GM21526 (cell line): ENCODE results near the gene SOX10.

ENCODE experiments used
- ATAC-seq: cut with Tn5 transposase; IDR thresholded peaks from one replicate; pipeline ENCODE4 v1.9.1; 2021; ENCODE audit warnings: moderate library complexity; ENCODE audit not compliant: unreplicated experiment, low FRiP score

SOX10 gene

DNA sequence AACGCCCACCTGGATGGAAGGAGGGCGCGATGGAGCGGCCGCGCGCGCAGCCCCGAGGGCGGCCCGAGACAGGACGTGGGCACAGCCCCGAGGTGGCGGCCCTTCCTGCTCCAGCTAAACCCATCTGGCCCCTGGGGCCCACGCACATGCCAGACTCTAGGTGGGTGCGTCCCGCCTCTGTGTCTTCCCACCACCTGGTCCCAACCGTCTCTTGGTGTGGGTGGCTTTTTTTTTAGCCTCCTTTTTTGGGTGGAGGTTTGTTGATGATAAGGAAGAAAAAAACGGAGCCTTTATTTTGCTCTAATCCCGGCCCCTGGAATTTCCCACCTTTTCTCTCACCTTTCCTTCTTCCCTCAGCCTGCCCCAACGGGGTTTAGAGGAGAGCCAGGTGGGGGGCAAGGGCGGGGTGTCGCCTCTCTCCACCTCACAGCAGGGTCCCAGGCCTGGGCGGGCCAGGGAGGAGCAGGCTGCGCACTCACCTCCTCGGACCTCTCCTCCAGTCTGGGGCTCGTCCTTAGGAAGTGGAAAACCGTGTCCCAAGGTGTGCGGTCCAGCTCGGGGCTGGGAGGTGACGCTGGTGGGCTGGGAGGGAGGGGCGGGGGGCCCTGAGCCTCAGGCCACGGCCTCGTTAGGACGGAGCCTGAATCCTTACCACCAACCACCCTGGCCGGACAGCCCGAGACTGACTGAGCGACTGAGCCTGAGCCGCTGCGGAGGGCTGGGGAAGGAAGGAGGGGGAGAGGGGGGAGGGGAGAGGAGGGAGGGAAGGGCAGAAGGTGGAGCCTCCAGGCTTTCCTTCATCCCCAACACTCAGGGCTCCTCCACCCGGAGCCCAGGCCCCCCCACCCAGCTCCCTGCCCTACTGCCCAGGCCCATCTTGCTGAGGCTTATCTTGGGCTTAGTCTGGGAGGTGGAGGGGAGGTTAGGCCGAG lies at the start of gene SOX10:
TSS of gene SOX10 (minus strand) at position 696 of the 932 bp plus-strand sequence. CDS start 771 bp downstream, outside the sequence.
- no peak for ATAC-seq

DNA sequence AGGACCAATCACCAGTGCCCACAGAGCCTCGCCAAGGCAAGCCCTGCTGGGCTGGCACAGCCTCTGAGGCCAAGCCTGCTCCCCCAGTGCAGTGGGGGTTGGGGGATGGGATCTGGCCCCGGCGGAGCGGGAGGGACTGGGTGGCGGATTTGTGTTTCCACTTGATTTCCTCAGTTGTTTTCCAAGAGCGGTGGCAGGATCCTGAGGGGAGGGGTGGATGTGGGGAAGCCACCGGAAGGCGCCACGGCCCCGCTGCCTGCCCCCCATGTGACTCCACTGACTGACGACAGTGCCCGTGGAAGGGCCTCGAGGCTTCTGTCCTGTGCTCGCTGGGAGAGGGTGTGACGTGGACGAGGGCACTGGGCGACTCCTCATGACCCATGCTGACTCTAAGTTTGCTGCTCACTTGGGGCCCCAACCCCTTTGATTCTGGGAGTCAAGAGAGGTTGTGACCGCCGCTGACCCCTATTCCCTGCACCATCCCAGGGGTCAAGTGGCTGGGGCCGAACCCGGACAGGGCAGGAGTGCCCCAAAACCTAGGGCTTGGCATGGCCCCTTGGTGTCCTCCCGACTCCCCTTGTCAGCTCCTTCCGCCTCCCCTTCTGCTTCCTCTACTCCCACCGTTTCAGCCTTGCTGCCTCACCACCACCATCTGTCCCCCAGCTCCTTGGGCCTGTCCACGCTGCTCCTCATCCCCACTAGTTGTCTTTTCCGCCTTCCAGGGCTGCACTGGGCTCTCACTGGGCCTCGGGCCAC lies 49.3 kb upstream of the SOX10 start:
- no peak for ATAC-seq

DNA sequence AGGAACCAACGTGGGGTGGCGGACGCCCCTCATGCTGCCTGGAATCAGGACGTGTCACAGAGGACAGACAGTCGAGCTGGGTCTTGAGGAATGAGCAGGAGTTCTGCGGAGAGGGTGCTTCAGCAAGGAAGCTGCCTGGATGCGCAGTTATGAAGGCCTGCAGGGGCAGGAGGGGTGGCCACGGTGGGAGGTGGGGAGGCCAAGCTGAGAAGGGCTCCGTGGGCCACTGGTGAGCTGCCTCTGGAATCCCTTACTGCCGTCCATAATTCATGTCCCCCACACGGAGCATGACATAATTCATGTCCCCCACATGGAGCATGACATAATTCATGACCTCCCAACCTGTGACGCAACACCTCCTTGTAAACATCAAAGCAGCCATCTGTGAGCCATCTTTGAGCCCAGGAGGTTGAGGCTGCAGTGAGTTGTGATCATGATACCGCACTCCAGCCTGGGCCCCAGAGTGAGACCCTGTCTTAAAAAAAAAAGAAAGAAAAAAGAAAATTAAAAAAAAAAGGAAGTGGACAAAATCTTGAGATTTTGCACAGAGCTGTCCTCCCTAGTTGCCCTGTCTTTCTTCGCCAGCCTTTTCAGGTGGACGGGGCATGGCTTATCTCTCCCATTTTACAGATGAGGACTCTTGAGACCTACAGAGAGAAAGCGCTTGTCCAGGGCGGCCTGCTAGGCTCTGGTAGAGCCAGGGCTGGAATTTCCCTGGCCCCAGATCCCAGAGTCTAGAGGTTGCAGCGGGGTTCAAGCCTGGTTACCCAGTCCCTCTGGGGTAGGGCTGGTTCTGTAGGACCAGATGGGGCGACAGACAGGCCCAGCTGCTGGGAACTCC lies 48.5 kb upstream of the SOX10 start:
- no peak for ATAC-seq

DNA sequence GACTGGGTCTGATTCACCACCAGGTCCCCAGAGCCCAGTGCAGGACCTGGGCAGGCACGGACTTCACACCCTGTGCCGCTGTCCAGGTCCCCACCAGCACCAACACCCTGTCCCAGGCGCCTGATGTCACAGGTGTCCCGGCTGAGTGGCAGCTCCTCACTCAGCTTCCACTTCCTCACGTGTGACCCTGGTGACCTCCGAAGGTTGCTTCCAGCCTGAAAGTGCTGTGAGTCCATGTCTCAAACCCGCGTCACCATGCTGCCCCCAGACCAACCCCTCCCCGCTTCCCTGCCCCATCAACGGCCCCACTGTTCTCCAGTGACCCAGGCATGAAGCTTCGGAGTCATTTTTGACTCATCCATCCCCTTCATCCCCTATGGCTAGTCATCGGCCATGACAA lies 47.1 kb upstream of the SOX10 start:
- ATAC-seq = no peak

DNA sequence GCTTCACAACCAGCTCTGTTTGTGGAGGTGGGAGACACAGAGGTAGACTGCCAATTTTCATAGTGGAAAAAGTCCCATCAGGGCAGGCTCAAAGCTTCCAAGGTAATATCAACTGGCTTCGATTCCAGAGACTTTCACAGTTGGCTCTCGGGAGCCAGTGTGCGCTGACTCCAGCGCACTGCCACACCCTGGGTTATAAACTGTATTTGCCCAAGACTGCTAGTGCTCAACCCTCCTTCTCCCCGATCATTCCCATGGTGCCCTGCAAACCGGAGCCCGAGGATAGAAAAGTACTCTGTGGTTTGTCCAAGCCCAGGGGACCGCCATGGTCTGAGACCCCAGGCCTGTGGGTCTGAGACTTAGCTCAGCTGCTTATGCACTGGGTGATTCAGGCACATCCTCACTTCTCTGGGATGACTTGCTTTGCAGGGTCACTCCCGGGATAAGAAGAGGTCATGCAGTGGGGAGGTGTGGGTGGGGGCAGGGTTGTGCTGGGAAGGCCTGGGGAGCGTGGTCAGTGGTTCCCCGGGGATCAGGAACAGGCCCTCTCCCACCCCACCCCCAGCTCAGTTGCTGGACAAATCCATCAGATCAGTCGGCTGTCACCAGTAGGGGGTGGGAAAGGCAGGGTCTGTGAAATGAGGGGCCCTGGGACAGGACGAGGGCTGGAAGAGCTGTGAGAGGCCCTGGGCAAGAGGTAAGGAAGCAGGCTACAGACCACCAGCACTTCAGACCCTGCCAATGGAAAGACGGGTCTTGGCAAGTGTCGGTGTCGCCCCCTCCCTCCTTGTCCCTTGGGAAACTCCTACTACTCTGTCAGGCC lies 46.2 kb upstream of the SOX10 start:
- no peak for ATAC-seq

DNA sequence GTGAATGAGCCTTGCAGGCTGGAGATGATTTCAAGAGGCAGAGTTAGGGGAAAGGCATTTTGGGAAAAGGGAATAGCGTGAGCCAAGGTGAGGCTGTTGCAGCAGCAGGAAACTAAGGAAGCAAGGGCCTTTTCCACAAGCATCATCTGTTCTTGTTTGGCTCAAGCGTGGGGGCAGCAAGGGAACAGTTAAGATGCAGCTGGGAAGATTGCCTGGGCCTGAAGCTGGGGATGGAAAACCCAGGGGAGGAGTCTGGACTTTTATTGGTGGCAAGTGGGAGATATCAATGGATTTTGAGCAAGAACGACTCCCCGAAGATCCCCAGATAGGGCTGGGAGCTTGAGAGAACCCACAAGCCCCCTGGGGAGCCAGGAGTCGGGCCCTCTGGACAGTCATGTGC lies 45.5 kb upstream of the SOX10 start:
- ATAC-seq = no peak

DNA sequence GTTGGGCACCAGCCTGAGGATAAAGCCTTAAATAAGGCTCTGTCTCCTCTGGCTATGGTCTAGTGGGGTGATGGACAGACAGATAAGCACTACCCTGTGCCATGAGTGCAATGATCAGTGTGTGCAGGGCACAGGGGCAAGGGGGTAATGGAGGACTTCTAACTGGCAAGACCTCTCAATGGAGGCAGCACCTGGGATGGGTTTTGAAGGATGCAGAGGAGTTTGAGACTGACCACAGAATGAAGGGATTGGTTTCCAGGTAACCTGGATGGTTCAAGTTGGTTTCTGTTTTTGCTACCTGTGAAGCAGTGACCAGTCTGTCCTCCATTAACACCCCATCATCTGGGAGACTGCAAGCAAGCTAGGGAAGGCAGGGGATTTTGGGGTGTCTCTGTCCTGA lies 45.0 kb upstream of the SOX10 start:
- no peak for ATAC-seq

DNA sequence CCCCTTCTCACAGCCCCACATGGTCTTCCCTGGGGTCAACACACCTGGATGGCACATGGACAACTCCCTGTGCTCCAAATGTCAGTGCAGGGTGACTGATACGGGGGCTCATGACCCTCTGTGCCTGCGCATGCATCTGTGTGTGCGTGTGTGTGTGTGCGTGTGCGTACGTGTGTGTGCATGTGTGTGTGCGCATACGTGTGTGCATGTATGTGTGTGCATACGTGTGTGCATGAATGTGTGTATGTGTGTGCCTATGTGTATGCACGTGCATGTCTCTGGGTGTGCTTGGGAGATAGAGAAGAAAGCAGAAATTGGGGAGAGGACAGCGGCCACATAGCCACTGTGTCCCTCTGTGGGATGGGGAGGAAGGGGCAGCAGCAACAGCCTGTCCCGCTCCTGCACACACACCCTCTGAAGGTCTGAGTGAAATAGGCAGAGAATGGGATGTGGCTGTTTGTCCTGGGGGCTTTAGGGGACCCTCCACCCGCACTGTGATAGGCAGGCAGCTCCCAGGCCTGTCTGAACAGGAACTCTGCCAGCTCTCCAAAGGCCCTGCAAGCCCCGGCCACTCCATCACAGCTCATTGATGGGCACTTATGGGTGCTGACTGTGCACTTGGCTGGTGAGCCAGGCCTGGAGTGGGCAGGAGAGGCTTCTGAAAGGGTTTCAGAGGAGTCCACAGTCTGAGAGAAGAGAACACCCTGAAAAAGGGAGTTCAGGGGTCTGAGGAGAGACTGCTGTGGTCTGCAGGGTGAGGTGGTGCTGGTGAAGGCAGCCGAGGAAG lies 44.2 kb upstream of the SOX10 start:
- no peak for ATAC-seq

DNA sequence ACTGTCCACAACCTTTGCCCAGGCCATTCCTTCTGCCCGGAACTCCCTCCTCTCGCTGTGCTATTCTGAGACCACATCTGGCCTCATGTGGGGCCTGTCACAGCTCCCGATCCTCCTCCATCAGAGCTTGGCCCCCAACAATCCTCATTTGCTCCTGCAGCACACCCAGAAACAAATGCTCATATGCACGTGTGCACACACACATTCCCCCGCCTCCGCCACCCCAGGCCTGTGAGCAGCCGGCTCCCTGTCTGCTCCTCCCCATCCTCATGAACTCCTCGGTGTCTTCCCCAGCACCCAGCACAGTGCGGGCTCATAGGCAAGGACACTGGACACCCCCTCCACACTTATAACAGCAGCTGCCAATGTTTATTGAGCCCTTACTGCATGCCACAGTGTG lies 43.1 kb upstream of the SOX10 start:
- no peak for ATAC-seq

DNA sequence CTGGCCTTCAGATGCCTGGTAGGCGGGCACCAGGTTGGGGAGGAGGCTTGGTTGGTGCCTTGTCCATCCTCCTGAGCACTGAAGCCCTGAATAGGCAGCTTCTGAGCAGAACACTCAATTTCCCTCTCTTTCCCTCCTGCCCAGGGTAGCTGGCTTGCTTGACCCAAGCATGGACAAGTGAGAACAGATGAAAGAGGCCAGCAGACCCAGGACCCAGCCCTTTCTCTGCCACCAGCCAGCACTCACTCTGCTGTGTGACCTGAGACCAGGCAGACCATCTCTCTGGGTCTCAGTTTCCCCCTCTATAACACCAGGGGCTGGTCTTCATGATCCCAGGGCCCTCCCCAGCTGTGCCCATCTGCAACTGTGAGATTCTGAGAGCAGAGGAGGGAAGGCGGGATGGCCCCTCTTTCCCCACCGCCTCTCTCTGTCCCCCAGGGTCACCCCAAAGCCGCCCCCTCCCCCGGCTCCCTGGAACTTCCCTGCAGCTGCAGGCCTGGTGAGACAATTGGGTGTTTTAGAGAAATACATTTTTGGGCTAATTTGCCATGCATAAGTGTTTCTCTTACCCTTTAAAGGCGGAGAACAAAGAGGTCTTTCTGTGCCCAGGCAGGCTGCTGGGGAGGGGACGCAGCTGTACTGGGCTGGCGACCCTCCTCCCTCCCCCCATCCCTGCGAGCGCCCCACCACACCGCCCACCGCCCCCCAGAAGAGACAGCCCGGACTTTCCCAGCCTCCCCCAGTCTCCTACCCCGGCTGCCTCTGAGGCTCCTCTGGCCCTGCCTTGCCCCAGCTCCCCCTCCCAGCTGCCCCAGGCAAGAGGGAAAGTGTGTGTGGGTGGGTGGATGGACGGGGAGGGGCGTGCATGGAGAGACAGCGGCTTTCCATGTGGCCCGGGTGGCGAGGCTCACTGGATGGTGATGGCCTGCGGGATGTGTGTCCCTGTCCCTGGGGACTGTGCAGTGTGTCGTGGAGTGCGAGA lies 42.1 kb upstream of the SOX10 start:
- no peak for ATAC-seq

DNA sequence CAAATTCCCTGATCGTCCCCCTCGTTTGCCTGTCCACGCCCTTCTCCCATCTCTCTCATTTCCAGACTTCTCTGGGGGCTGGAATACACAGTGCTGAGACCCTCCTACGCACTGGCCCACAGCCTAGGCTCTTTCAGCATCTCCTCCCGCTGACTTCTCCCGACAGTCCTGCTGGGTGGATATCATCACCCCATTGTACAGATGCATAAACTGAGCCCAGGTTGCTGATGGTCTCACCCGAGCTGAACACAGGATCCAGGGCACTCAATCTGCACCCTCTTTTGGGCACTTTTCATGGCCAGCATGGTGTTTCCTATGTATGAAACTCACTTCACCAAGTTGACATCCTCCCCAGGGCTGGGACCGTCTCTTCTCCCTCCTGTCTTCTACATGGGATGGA lies 41.2 kb upstream of the SOX10 start:
- ATAC-seq = no peak

DNA sequence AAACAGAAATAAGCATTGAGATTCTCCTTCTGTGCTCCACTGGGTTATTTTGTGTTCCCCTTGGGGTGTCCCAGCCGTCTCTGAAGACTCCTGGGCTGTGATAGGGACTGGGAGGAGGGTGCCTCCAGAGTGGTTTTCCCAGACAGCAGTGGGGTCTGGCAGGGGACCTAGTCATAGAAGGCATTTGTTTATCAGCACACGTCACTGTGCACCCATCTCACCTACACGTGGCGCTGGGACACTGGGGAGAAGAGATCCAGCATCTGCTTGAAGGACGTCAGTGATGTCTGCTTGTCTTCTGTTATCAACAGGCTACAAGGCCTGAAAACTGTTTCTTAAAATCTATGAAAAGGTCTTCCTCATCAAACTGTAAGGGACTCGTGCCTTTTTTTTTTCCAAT lies 38.7 kb upstream of the SOX10 start:
- no peak for ATAC-seq

DNA sequence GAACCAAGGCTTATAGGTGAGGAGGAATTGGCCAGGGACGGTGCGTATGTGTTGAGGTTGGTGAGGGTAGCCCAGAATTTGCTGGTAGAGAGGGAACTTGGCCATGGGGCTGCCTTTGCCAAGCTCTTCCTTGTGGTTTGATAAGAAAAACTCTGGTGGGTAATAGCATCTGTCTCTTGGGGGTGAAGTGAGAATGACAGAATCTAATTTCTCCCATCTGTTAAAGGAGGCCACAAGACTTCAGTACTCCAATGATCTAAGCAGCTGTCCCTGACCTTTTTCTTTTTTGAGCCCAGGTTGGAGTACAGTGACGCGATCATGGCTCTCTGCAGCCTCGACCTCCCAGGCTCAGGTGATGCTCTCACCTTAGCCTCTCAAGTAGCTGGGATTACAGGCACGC lies 36.9 kb upstream of the SOX10 start:
- ATAC-seq = no peak

DNA sequence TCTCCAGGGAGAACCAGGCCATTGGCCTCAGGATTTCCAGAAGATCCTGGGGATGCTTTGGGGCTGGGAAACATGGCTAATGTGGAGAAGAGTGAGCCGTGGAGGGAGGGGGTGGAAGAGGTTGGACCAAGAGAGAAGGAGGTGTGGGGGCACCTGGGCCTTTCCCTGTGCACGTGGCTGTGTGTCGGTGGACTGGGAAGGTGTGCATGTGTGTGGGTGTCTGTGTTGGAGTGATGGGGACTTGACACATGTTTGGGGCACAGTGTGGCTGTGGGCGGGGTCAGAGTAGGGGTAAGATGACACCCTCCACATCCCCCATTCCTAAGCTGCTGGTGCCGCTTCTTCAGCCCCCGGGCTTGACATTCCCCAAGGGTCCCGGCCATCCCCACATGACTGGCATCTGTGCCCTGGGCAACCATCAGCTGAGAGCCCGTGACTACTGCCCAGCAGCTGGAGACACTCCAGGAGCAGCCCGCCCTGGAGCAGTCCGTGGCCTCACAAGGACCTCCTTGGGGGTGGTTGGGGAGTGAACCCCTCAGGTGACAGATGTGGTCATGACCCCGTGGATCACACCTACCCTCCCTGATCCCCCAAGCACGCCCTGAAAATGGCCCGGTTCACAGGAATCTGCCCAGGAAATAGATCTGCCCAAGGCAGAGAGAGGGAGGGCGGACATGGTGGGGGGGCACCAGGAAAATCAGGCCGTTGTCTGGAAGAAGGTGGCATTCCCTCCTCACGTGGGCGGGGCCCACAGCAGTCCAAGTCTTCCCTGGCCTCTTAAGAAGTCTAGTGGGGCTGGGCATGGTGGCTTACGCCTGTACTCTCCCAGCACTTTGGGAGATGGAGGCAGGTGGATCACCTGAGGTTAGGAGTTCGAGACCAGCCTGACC lies 34.8 kb upstream of the SOX10 start:
- no peak for ATAC-seq

DNA sequence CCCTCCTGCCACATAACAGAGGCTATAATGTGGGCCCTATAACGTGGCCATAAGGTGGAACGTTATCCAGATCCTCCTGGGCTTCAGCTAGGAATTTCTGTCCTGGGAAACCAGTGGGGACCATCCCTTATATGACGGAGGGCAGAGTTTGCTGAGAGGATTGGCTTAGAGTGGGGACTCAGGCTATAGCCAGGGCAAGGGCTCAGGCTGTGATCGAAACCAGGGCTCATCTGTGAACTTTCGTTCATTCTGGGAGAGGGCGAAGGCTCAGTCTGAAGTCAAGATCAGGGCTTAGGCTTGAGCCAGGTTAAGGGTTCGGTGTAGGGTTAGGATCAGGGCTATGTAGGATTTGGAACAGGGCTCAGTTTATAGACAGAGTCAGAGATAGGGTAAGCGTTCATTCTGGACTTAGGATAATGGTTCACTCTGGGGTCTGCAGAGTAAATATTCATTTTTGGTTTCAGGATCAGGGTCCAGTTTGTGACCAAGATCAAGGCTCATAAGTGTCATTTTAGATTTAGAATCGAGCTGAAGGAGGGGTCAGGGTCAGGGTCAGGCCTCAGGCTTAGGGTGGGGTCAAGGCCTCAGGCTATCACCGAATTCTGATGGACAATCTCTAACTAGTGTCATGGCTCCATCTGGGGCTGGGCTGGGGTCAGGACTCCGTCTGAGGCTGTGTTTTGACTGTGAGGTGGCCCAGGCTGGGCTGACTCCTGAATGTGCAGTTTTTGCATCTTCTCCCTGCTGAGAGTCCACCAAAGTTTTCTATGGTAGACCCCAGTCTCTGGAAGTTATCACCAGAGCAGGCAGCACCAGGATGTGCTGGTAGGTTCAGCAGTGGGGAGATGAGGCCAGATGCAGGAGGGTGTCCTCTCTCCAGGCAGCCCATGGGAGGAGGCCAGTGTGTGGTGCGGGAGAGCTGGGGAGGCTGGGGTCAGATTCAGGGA lies 33.9 kb upstream of the SOX10 start:
- ATAC-seq = no peak
